ENCODE results near the gene SLC25A13.
A peak's percentile ranks its signal among the peaks of the same experiment; 100 is the strongest.
"Not testable (repeated sequence)": the region's sequence is repeated elsewhere in the genome, so short reads cannot be mapped to it uniquely, and the experiment has no call there.

SLC25A13 gene

GRCh38 chr7:96299496-96299895, 22.4 kb downstream of the SLC25A13 start:
- DNase-seq (ENCODE audit: low read depth): no peak

GRCh38 chr7:96297876-96298275, 24.0 kb downstream of the SLC25A13 start:
- no peak for DNase-seq (ENCODE audit: low read depth)

GRCh38 chr7:96297446-96297845, 24.5 kb downstream of the SLC25A13 start:
- DNase-seq (ENCODE audit: low read depth): not testable (repeated sequence)

- not testable (repeated sequence) for DNase-seq (ENCODE audit: low read depth)
Observed at GRCh38 chr7:96293911-96294310, 28.0 kb downstream of the SLC25A13 start.

GRCh38 chr7:96287559-96287958, 34.3 kb downstream of the SLC25A13 start:
- no peak for DNase-seq (ENCODE audit: low read depth)

- no peak for DNase-seq (ENCODE audit: low read depth)
Observed at GRCh38 chr7:96287132-96287531, 34.8 kb downstream of the SLC25A13 start.

GRCh38 chr7:96285579-96285978, 36.3 kb downstream of the SLC25A13 start:
- DNase-seq (ENCODE audit: low read depth): no peak

- peak; percentile 5 for DNase-seq (ENCODE audit: low read depth)
Observed at GRCh38 chr7:96284835-96285234, 37.1 kb downstream of the SLC25A13 start.

GRCh38 chr7:96284240-96284639, 37.7 kb downstream of the SLC25A13 start:
- no peak for DNase-seq (ENCODE audit: low read depth)

- DNase-seq (ENCODE audit: low read depth): no peak
Observed at GRCh38 chr7:96282835-96283234, 39.1 kb downstream of the SLC25A13 start.

GRCh38 chr7:96277921-96278320, 44.0 kb downstream of the SLC25A13 start:
- no peak for DNase-seq (ENCODE audit: low read depth)

GRCh38 chr7:96276019-96276418, 45.9 kb downstream of the SLC25A13 start:
- DNase-seq (ENCODE audit: low read depth): no peak

- DNase-seq (ENCODE audit: low read depth): no peak
Observed at GRCh38 chr7:96273716-96274115, 48.2 kb downstream of the SLC25A13 start.

- no peak for DNase-seq (ENCODE audit: low read depth)
Observed at GRCh38 chr7:96269246-96269994, 52.5 kb downstream of the SLC25A13 start.

- no peak for DNase-seq (ENCODE audit: low read depth)
Observed at GRCh38 chr7:96266580-96266979, 55.3 kb downstream of the SLC25A13 start.

- DNase-seq (ENCODE audit: low read depth): no peak
Observed at GRCh38 chr7:96266015-96266414, 55.9 kb downstream of the SLC25A13 start.

GRCh38 chr7:96253964-96254363, 67.9 kb downstream of the SLC25A13 start:
- DNase-seq (ENCODE audit: low read depth): no peak

GRCh38 chr7:96253441-96253840, 68.5 kb downstream of the SLC25A13 start:
- no peak for DNase-seq (ENCODE audit: low read depth)

GRCh38 chr7:96250776-96251361, 71.0 kb downstream of the SLC25A13 start:
- DNase-seq (ENCODE audit: low read depth): no peak

- no peak for DNase-seq (ENCODE audit: low read depth)
Observed at GRCh38 chr7:96248405-96248804, 73.5 kb downstream of the SLC25A13 start.

- no peak for DNase-seq (ENCODE audit: low read depth)
Observed at GRCh38 chr7:96246919-96247318, 75.0 kb downstream of the SLC25A13 start.

- DNase-seq (ENCODE audit: low read depth): no peak
Observed at GRCh38 chr7:96244992-96245292, 77.0 kb downstream of the SLC25A13 start.

GRCh38 chr7:96244244-96244991, 77.5 kb downstream of the SLC25A13 start:
- no peak for DNase-seq (ENCODE audit: low read depth)

Measured in ELR (cell line).